ENCODE results near the gene KCTD6. TPM values are rescaled to one million over a fixed set of nuclear protein-coding genes. Genes with fewer than 3 reads are reported as not detected.

The KCTD6 gene
- total RNA-seq, 1 donor from 2014 or later: 7.9 TPM

GRCh38 chr3:58490860-58491501 is 915 bp upstream of the KCTD6 start:
- Mint-ChIP-seq H3K36me3 (ENCODE audit: low read depth, unreplicated experiment) (no peaks in the 10 kb centered on the region), H3K4me3 (ENCODE audit: unreplicated experiment) (peak overlapping the region; percentile 79), H3K4me1 (ENCODE audit: low read depth, unreplicated experiment) (peaks cover 16% of the 10 kb centered on the region), H3K9me3 (ENCODE audit: unreplicated experiment) (peaks cover 5% of the 10 kb centered on the region), H3K27ac (ENCODE audit: unreplicated experiment) (no peak overlapping the region), H3K27me3 (ENCODE audit: low read depth, unreplicated experiment) (peaks cover 15% of the 10 kb centered on the region)
- peak overlapping the region; percentile 84 for H2AFZ ChIP-seq (ENCODE audit: low read depth, low read length)
- peaks cover 35% of the 10 kb centered on the region for H3K79me2 ChIP-seq (ENCODE audit: insufficient read depth, low read length)
- FAIRE-seq (no peak), DNase-seq (ENCODE audit: low read depth) (no peak)
- H3K9me3 ChIP-seq (ENCODE audit: insufficient read depth, low read depth, low read length): no peaks in the 10 kb centered on the region
- H3K27me3 ChIP-seq (ENCODE audit: insufficient read depth, low read length): no peaks in the 10 kb centered on the region
- H4K20me1 ChIP-seq (ENCODE audit: insufficient read depth, low read length): peaks cover 31% of the 10 kb centered on the region
- peak overlapping the region; percentile 51 for H3K9ac ChIP-seq (ENCODE audit: low read length)
- peak overlapping the region; percentile 40 for H3K4me3 ChIP-seq (ENCODE audit: insufficient read depth, low read depth, low read length)
- no peak overlapping the region for H3K27ac ChIP-seq (ENCODE audit: low read depth, low read length)
- H3K4me2 ChIP-seq (ENCODE audit: low read length): peak overlapping the region; percentile 85
- no peaks in the 10 kb centered on the region for H3K36me3 ChIP-seq (ENCODE audit: insufficient read depth, low read length)
- no peak for TF ChIP-seq EZH2 (IDR thresholded peaks at IDR 0.05; ENCODE audit: insufficient read depth, low read length)
- TF ChIP-seq CTCF (IDR thresholded peaks at IDR 0.05; ENCODE audit: insufficient read depth, low read depth, low read length): no peak
- peaks cover 36% of the 10 kb centered on the region for H3K4me1 ChIP-seq (ENCODE audit: insufficient read depth, low read length)

- peak overlapping the region; percentile 29 for H3K27ac ChIP-seq (ENCODE audit: low read depth, low read length)
- H3K9me3 ChIP-seq (ENCODE audit: insufficient read depth, low read depth, low read length): no peaks in the 10 kb centered on the region
- peaks cover 20% of the 10 kb centered on the region for H3K4me1 Mint-ChIP-seq (ENCODE audit: low read depth, unreplicated experiment)
- TF ChIP-seq CTCF (IDR thresholded peaks at IDR 0.05; ENCODE audit: insufficient read depth, low read depth, low read length) (no peak), EZH2 (IDR thresholded peaks at IDR 0.05; ENCODE audit: insufficient read depth, low read length) (no peak)
- FAIRE-seq: no peak
- peaks cover 4% of the 10 kb centered on the region for H3K9me3 Mint-ChIP-seq (ENCODE audit: unreplicated experiment)
- H2AFZ ChIP-seq (ENCODE audit: low read depth, low read length): peak overlapping the region; percentile 62
- peaks cover 12% of the 10 kb centered on the region for H3K27me3 Mint-ChIP-seq (ENCODE audit: low read depth, unreplicated experiment)
- H3K79me2 ChIP-seq (ENCODE audit: insufficient read depth, low read length): peaks cover 46% of the 10 kb centered on the region
- no peaks in the 10 kb centered on the region for H3K36me3 ChIP-seq (ENCODE audit: insufficient read depth, low read length)
- H3K27me3 ChIP-seq (ENCODE audit: insufficient read depth, low read length): no peaks in the 10 kb centered on the region
- H3K4me2 ChIP-seq (ENCODE audit: low read length): peak overlapping the region; percentile 99
- no peak for DNase-seq (ENCODE audit: low read depth)
- no peak overlapping the region for H3K27ac Mint-ChIP-seq (ENCODE audit: unreplicated experiment)
- peak overlapping the region; percentile 86 for H3K9ac ChIP-seq (ENCODE audit: low read length)
- H3K4me3 ChIP-seq (ENCODE audit: insufficient read depth, low read depth, low read length): peak overlapping the region; percentile 90
- H3K4me1 ChIP-seq (ENCODE audit: insufficient read depth, low read length): peaks cover 33% of the 10 kb centered on the region
- H3K4me3 Mint-ChIP-seq (ENCODE audit: unreplicated experiment): peak overlapping the region; percentile 96
- H4K20me1 ChIP-seq (ENCODE audit: insufficient read depth, low read length): peaks cover 46% of the 10 kb centered on the region
- no peaks in the 10 kb centered on the region for H3K36me3 Mint-ChIP-seq (ENCODE audit: low read depth, unreplicated experiment)
Measured at GRCh38 chr3:58492494-58492905, 604 bp downstream of the KCTD6 start.

GRCh38 chr3:58494107-58494506 is 2.2 kb downstream of the KCTD6 start:
- Mint-ChIP-seq H3K27me3 (ENCODE audit: low read depth, unreplicated experiment) (no peaks in the 10 kb centered on the region), H3K36me3 (ENCODE audit: low read depth, unreplicated experiment) (no peaks in the 10 kb centered on the region), H3K4me1 (ENCODE audit: low read depth, unreplicated experiment) (peaks cover 21% of the 10 kb centered on the region), H3K27ac (ENCODE audit: unreplicated experiment) (no peak overlapping the region), H3K9me3 (ENCODE audit: unreplicated experiment) (no peaks in the 10 kb centered on the region), H3K4me3 (ENCODE audit: unreplicated experiment) (no peak overlapping the region)
- Histone ChIP-seq H3K27ac (ENCODE audit: low read depth, low read length) (no peak overlapping the region), H3K4me1 (ENCODE audit: insufficient read depth, low read length) (peaks cover 31% of the 10 kb centered on the region), H3K36me3 (ENCODE audit: insufficient read depth, low read length) (no peaks in the 10 kb centered on the region), H3K9ac (ENCODE audit: low read length) (no peak overlapping the region), H4K20me1 (ENCODE audit: insufficient read depth, low read length) (peaks cover 52% of the 10 kb centered on the region), H3K4me3 (ENCODE audit: insufficient read depth, low read depth, low read length) (peak overlapping the region; percentile 7), H3K79me2 (ENCODE audit: insufficient read depth, low read length) (peaks cover 55% of the 10 kb centered on the region), H3K27me3 (ENCODE audit: insufficient read depth, low read length) (no peaks in the 10 kb centered on the region), H3K4me2 (ENCODE audit: low read length) (peak overlapping the region; percentile 99), H3K9me3 (ENCODE audit: insufficient read depth, low read depth, low read length) (no peaks in the 10 kb centered on the region), H2AFZ (ENCODE audit: low read depth, low read length) (no peak overlapping the region)
- FAIRE-seq (no peak), DNase-seq (ENCODE audit: low read depth) (no peak)
- TF ChIP-seq CTCF (IDR thresholded peaks at IDR 0.05; ENCODE audit: insufficient read depth, low read depth, low read length) (no peak), EZH2 (IDR thresholded peaks at IDR 0.05; ENCODE audit: insufficient read depth, low read length) (no peak)

Measured in astrocyte (in vitro differentiated cells and primary cell).